HepG2 (cell line): ENCODE data around the gene CAPN10. TPM values are rescaled to one million over a fixed set of nuclear protein-coding genes. Genes with fewer than 3 reads are reported as not detected.
A peak's percentile ranks its signal among the peaks of the same experiment; 100 is the strongest.

Experiments used
- FOXP1 ChIP-seq, 2 experiments: fragments of 450-650 bp in 1 of 2; IDR thresholded peaks; 2 replicates each; pipeline ENCODE4 v1.6.1; 2017 to 2018; ENCODE audit warnings: antibody characterized with exemption in 1 of 2
- IKZF4 ChIP-seq: sonication (generic); formaldehyde crosslinking; IDR thresholded peaks from 2 replicates; pipeline ENCODE4 v1.5.1; 2020; ENCODE audit warnings: borderline replicate concordance, mild to moderate bottlenecking, low read depth, missing genetic modification reagents; ENCODE audit errors: not compliant biosample characterization
- JARID2 ChIP-seq: sonication (generic); formaldehyde crosslinking; IDR thresholded peaks from 2 replicates; pipeline ENCODE4 v1.8.1; 2023; ENCODE audit warnings: missing genetic modification reagents, inconsistent platforms; ENCODE audit not compliant: insufficient replicate concordance
- JUND ChIP-seq: sonication (generic); formaldehyde crosslinking; IDR thresholded peaks from 2 replicates; pipeline ENCODE4 v1.8.0; 2022; ENCODE audit warnings: mild to moderate bottlenecking, missing genetic modification reagents
- NFRKB ChIP-seq: fragments of 450-650 bp; IDR thresholded peaks from 2 replicates; pipeline ENCODE4 v1.6.1; 2017
- RFXAP ChIP-seq: sonication (generic); formaldehyde crosslinking; IDR thresholded peaks from 2 replicates; pipeline ENCODE4 v1.4.0; 2020; ENCODE audit warnings: missing genetic modification reagents, borderline replicate concordance
- RNF2 ChIP-seq: fragments of 450-650 bp; conservative IDR thresholded peaks from 2 replicates; pipeline ENCODE4 v1.6.1; 2016; ENCODE audit warnings: low read depth
- ZNF225 ChIP-seq: sonication (generic); formaldehyde crosslinking; IDR thresholded peaks from 2 replicates; pipeline ENCODE4 v1.4.0; 2020; ENCODE audit warnings: mild to moderate bottlenecking, missing genetic modification reagents
- polyA plus RNA-seq, 8 experiments: library from polyadenylated mRNA; depleted of rRNA in 3 of 8; stranded (reverse) in 7 of 8; unstranded in 1 of 8; fragments of >200 nt; fragmentation: Illumina TruSeq in 4 of 8; extraction: Trizol in 4 of 8; gene quantifications; 2 replicates each; pipeline versions ENCODE4 v1.2.1 to v1.2.3, GENCODE V29; 2011 to 2016; ENCODE audit warnings: low read depth in 4 of 8, missing spikeins in 1 of 8, mixed read lengths in 1 of 8; ENCODE audit not compliant: insufficient read depth in 1 of 8
- total RNA-seq, 5 experiments: library from RNA; depleted of rRNA; stranded (reverse); fragments of >200 nt; fragmentation: Illumina TruSeq; extraction: Trizol; gene quantifications; 2 replicates each; pipeline ENCODE4 v1.2.3, GENCODE V29; 2016; ENCODE audit warnings: low read depth in 1 of 5
- TF ChIP-seq, protein P1 (sequence below): sonication (generic); formaldehyde crosslinking; IDR thresholded peaks from 2 replicates; pipeline ENCODE4 v1.4.0; 2020; ENCODE audit warnings: low read depth, missing genetic modification reagents
- TF ChIP-seq, protein P2 (sequence below): sonication (generic); formaldehyde crosslinking; IDR thresholded peaks from 2 replicates; pipeline ENCODE4 v1.4.0; 2020; ENCODE audit warnings: mild to moderate bottlenecking, missing genetic modification reagents
- TF ChIP-seq, protein P3 (sequence below): sonication (generic); formaldehyde crosslinking; conservative IDR thresholded peaks from 2 replicates; pipeline ENCODE4 v1.4.0; 2020; ENCODE audit warnings: missing genetic modification reagents
- TF ChIP-seq, protein P4 (sequence below): sonication (generic); formaldehyde crosslinking; conservative IDR thresholded peaks from 2 replicates; pipeline ENCODE4 v1.4.0; 2020; ENCODE audit warnings: missing genetic modification reagents
- TF ChIP-seq, protein P5 (sequence below): sonication (generic); formaldehyde crosslinking; IDR thresholded peaks from 2 replicates; pipeline ENCODE4 v1.8.1; 2023; ENCODE audit warnings: mild to moderate bottlenecking, missing genetic modification reagents
- TF ChIP-seq, protein P6 (sequence below): sonication (generic); formaldehyde crosslinking; IDR thresholded peaks from 2 replicates; pipeline ENCODE4 v1.4.0; 2020; ENCODE audit warnings: missing genetic modification reagents, borderline replicate concordance

The CAPN10 gene
- total and polyA plus RNA-seq, 2 of the 13 experiments (the other 11 are each of a cell fraction or from before 2014, with no cell fraction given): 27.6 to 32.4 TPM

DNA sequence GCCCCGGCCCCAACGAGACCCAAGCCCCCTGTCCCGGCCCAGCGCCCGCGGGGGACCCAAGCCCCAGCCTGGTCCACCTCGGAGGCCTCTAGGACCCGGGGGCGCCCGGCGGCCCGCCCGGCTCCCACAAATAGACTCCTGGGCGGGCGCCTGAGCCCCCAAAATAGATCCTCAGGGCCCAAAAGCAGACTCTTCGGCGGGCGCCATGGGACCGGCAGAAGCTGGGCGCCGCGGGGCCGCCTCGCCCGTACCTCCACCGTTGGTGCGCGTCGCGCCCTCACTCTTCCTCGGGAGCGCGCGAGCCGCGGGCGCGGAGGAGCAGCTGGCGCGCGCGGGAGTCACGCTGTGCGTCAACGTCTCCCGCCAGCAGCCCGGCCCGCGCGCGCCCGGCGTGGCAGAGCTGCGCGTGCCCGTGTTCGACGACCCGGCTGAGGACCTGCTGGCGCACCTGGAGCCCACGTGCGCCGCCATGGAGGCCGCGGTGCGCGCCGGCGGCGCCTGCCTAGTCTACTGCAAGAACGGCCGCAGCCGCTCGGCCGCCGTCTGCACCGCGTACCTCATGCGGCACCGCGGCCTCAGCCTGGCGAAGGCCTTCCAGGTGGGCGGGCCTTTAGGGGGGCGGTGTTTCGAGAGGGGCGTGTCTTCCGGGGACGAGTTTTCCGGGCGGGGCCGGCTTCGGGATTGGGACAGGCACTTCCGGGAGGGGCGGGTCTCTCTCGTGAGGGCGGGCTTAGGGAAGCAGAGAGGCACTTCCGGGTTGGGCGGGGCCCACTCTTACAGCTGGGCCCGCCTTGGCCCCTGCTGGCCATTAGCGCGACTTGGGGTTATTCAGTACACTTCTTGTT lies 25.8 kb upstream of the CAPN10 start (continued):
- TF ChIP-seq, protein P1, sequence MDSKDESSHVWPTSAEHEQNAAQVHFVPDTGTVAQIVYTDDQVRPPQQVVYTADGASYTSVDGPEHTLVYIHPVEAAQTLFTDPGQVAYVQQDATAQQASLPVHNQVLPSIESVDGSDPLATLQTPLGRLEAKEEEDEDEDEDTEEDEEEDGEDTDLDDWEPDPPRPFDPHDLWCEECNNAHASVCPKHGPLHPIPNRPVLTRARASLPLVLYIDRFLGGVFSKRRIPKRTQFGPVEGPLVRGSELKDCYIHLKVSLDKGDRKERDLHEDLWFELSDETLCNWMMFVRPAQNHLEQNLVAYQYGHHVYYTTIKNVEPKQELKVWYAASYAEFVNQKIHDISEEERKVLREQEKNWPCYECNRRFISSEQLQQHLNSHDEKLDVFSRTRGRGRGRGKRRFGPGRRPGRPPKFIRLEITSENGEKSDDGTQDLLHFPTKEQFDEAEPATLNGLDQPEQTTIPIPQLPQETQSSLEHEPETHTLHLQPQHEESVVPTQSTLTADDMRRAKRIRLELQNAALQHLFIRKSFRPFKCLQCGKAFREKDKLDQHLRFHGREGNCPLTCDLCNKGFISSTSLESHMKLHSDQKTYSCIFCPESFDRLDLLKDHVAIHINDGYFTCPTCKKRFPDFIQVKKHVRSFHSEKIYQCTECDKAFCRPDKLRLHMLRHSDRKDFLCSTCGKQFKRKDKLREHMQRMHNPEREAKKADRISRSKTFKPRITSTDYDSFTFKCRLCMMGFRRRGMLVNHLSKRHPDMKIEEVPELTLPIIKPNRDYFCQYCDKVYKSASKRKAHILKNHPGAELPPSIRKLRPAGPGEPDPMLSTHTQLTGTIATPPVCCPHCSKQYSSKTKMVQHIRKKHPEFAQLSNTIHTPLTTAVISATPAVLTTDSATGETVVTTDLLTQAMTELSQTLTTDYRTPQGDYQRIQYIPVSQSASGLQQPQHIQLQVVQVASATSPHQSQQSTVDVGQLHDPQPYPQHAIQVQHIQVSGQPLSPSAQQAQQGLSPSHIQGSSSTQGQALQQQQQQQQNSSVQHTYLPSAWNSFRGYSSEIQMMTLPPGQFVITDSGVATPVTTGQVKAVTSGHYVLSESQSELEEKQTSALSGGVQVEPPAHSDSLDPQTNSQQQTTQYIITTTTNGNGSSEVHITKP (CRISPR knock-in tag): no peak
- no peak for TF ChIP-seq NFRKB
- TF ChIP-seq, protein P2, sequence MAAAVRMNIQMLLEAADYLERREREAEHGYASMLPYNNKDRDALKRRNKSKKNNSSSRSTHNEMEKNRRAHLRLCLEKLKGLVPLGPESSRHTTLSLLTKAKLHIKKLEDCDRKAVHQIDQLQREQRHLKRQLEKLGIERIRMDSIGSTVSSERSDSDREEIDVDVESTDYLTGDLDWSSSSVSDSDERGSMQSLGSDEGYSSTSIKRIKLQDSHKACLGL: peak; percentile 90; the same call in 1 of the 2 replicates
- TF ChIP-seq, protein P3, sequence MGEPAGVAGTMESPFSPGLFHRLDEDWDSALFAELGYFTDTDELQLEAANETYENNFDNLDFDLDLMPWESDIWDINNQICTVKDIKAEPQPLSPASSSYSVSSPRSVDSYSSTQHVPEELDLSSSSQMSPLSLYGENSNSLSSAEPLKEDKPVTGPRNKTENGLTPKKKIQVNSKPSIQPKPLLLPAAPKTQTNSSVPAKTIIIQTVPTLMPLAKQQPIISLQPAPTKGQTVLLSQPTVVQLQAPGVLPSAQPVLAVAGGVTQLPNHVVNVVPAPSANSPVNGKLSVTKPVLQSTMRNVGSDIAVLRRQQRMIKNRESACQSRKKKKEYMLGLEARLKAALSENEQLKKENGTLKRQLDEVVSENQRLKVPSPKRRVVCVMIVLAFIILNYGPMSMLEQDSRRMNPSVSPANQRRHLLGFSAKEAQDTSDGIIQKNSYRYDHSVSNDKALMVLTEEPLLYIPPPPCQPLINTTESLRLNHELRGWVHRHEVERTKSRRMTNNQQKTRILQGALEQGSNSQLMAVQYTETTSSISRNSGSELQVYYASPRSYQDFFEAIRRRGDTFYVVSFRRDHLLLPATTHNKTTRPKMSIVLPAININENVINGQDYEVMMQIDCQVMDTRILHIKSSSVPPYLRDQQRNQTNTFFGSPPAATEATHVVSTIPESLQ: no peak
- TF ChIP-seq, protein P4, sequence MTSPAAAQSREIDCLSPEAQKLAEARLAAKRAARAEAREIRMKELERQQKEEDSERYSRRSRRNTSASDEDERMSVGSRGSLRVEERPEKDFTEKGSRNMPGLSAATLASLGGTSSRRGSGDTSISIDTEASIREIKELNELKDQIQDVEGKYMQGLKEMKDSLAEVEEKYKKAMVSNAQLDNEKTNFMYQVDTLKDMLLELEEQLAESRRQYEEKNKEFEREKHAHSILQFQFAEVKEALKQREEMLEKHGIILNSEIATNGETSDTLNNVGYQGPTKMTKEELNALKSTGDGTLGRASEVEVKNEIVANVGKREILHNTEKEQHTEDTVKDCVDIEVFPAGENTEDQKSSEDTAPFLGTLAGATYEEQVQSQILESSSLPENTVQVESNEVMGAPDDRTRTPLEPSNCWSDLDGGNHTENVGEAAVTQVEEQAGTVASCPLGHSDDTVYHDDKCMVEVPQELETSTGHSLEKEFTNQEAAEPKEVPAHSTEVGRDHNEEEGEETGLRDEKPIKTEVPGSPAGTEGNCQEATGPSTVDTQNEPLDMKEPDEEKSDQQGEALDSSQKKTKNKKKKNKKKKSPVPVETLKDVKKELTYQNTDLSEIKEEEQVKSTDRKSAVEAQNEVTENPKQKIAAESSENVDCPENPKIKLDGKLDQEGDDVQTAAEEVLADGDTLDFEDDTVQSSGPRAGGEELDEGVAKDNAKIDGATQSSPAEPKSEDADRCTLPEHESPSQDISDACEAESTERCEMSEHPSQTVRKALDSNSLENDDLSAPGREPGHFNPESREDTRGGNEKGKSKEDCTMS (CRISPR knock-in tag): no peak
- TF ChIP-seq, protein P5, sequence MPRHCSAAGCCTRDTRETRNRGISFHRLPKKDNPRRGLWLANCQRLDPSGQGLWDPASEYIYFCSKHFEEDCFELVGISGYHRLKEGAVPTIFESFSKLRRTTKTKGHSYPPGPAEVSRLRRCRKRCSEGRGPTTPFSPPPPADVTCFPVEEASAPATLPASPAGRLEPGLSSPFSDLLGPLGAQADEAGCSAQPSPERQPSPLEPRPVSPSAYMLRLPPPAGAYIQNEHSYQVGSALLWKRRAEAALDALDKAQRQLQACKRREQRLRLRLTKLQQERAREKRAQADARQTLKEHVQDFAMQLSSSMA (CRISPR knock-in tag): peak; percentile 86
- peak; percentile 97 for TF ChIP-seq IKZF4 (CRISPR knock-in tag)
- no peak for TF ChIP-seq FOXP1 (IDR thresholded peaks at IDR 0.05)
- no peak for TF ChIP-seq FOXP1 (CRISPR knock-in tag; IDR thresholded peaks at IDR 0.05)
- no peak for TF ChIP-seq JARID2 (CRISPR knock-in tag)
- 0 out of 2 replicates have a peak, but pooled peaks have one; percentile 47 for TF ChIP-seq JUND
- peak; percentile 73; the same call in 1 of the 2 replicates for TF ChIP-seq RFXAP
- TF ChIP-seq ZNF225 (CRISPR knock-in tag): peak; percentile 78; the same call in 1 of the 2 replicates
- peak; percentile 98 for TF ChIP-seq RNF2
- TF ChIP-seq, protein P6, sequence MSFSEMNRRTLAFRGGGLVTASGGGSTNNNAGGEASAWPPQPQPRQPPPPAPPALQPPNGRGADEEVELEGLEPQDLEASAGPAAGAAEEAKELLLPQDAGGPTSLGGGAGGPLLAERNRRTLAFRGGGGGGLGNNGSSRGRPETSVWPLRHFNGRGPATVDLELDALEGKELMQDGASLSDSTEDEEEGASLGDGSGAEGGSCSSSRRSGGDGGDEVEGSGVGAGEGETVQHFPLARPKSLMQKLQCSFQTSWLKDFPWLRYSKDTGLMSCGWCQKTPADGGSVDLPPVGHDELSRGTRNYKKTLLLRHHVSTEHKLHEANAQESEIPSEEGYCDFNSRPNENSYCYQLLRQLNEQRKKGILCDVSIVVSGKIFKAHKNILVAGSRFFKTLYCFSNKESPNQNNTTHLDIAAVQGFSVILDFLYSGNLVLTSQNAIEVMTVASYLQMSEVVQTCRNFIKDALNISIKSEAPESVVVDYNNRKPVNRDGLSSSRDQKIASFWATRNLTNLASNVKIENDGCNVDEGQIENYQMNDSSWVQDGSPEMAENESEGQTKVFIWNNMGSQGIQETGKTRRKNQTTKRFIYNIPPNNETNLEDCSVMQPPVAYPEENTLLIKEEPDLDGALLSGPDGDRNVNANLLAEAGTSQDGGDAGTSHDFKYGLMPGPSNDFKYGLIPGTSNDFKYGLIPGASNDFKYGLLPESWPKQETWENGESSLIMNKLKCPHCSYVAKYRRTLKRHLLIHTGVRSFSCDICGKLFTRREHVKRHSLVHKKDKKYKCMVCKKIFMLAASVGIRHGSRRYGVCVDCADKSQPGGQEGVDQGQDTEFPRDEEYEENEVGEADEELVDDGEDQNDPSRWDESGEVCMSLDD (CRISPR knock-in tag): no peak; the same call in 1 of the 2 replicates
